H9 (cell line): ENCODE measurements around the gene CEP250. TPM values are rescaled to one million over a fixed set of nuclear protein-coding genes. Genes with fewer than 3 reads are reported as not detected.

Experiments
- DNase-seq: peaks from one replicate; pipeline ENCODE4 v3.0.0-alpha.2; 2017
- H2AFZ ChIP-seq: one replicate; pipeline ENCODE4 v1.6.1; 2013; ENCODE audit warnings: mild to moderate bottlenecking, low read length, control low read depth, moderate library complexity
- H2AK5ac ChIP-seq: 2 replicates; pipeline ENCODE4 v1.6.1; 2013; ENCODE audit warnings: low read length, control low read depth, mixed read lengths; ENCODE audit not compliant: insufficient read length
- H2BK120ac ChIP-seq: one replicate; pipeline ENCODE4 v1.6.1; 2013; ENCODE audit warnings: low read depth, mild to moderate bottlenecking, low read length, control low read depth, inconsistent platforms; ENCODE audit not compliant: poor library complexity, severe bottlenecking
- H2BK12ac ChIP-seq: 2 replicates; pipeline ENCODE4 v1.6.1; 2013; ENCODE audit warnings: low read length, control low read depth, mixed read lengths, low read depth; ENCODE audit not compliant: insufficient read length
- H2BK15ac ChIP-seq: 2 replicates; pipeline ENCODE4 v1.6.1; 2013; ENCODE audit warnings: low read depth, low read length, control low read depth
- H2BK20ac ChIP-seq: one replicate; pipeline ENCODE4 v1.6.1; 2013; ENCODE audit warnings: low read depth, mild to moderate bottlenecking, low read length, control low read depth, inconsistent platforms; ENCODE audit not compliant: poor library complexity, severe bottlenecking
- H2BK5ac ChIP-seq: 2 replicates; pipeline ENCODE4 v1.6.1; 2013; ENCODE audit warnings: low read length, control low read depth, mixed read lengths; ENCODE audit not compliant: insufficient read length
- H3K14ac ChIP-seq: 2 replicates; pipeline ENCODE4 v1.6.1; 2013; ENCODE audit warnings: low read length, control low read depth; ENCODE audit not compliant: insufficient read depth
- H3K18ac ChIP-seq: 2 replicates; pipeline ENCODE4 v1.6.1; 2013; ENCODE audit warnings: low read depth, mild to moderate bottlenecking, mixed read lengths, low read length, control low read depth; ENCODE audit not compliant: insufficient read length
- H3K23ac ChIP-seq: 2 replicates; pipeline ENCODE4 v1.6.1; 2013; ENCODE audit warnings: low read length, control low read depth, mixed read lengths, low read depth; ENCODE audit not compliant: insufficient read length
- H3K23me2 ChIP-seq: 2 replicates; pipeline ENCODE4 v1.6.1; 2013; ENCODE audit warnings: low read depth, mild to moderate bottlenecking, mixed read lengths, low read length, control low read depth; ENCODE audit not compliant: insufficient read length, poor library complexity, severe bottlenecking
- H3K27ac ChIP-seq: 2 replicates; pipeline ENCODE4 v1.5.1; 2013; ENCODE audit warnings: low read length, control low read depth, mixed read lengths, low read depth; ENCODE audit not compliant: insufficient read length
- H3K27me3 ChIP-seq: 2 replicates; pipeline ENCODE4 v1.6.1; 2013; ENCODE audit warnings: low read length, control low read depth, inconsistent platforms; ENCODE audit not compliant: insufficient read depth
- H3K4ac ChIP-seq: 2 replicates; pipeline ENCODE4 v1.6.1; 2013; ENCODE audit warnings: low read depth, mild to moderate bottlenecking, control low read depth, inconsistent platforms, low read length, moderate library complexity
- H3K4me1 ChIP-seq: 2 replicates; pipeline ENCODE4 v1.6.1; 2013; ENCODE audit warnings: low read length, control low read depth, inconsistent platforms; ENCODE audit not compliant: insufficient read depth
- H3K4me2 ChIP-seq: 2 replicates; pipeline ENCODE4 v1.6.1; 2013; ENCODE audit warnings: low read length, control low read depth, mixed read lengths; ENCODE audit not compliant: insufficient read length, insufficient read depth
- H3K56ac ChIP-seq: 2 replicates; pipeline ENCODE4 v1.6.1; 2013; ENCODE audit warnings: low read depth, mild to moderate bottlenecking, mixed read lengths, low read length, control low read depth; ENCODE audit not compliant: insufficient read length
- H3K79me1 ChIP-seq: 2 replicates; pipeline ENCODE4 v1.6.1; 2013; ENCODE audit warnings: low read depth, mild to moderate bottlenecking, moderate library complexity, low read length, control low read depth, inconsistent platforms; ENCODE audit not compliant: insufficient read depth, poor library complexity, severe bottlenecking
- H3K79me2 ChIP-seq: 2 replicates; pipeline ENCODE4 v1.6.1; 2013; ENCODE audit warnings: low read length, control low read depth, inconsistent platforms; ENCODE audit not compliant: insufficient read depth
- H3K9ac ChIP-seq: 2 replicates; pipeline ENCODE4 v1.6.1; 2013; ENCODE audit warnings: low read length, control low read depth, mixed read lengths; ENCODE audit not compliant: insufficient read length; ENCODE audit errors: extremely low read depth
- H3K9me3 ChIP-seq: one replicate; pipeline ENCODE4 v1.6.1; 2013; ENCODE audit warnings: low read depth, low read length, inconsistent platforms; ENCODE audit not compliant: control insufficient read depth
- H3T11ph ChIP-seq: one replicate; pipeline ENCODE4 v1.6.1; 2013; ENCODE audit warnings: mild to moderate bottlenecking, low read length, control low read depth, inconsistent platforms
- H4K20me1 ChIP-seq: one replicate; pipeline ENCODE4 v1.6.1; 2013; ENCODE audit not compliant: control insufficient read depth, insufficient read length, insufficient read depth
- H4K5ac ChIP-seq: 2 replicates; pipeline ENCODE4 v1.6.1; 2013; ENCODE audit warnings: low read depth, mild to moderate bottlenecking, mixed read lengths, low read length, control low read depth; ENCODE audit not compliant: insufficient read length
- H4K8ac ChIP-seq: replicated peaks from 2 replicates; pipeline ENCODE4 v1.6.1; 2013; ENCODE audit warnings: low read length, control low read depth, mixed read lengths, low read depth; ENCODE audit not compliant: insufficient read length
- H4K91ac ChIP-seq: 2 replicates; pipeline ENCODE4 v1.6.1; 2013; ENCODE audit warnings: low read depth, mild to moderate bottlenecking, moderate library complexity, mixed read lengths, low read length, control low read depth; ENCODE audit not compliant: insufficient read length
- H3K27ac Mint-ChIP-seq, 3 experiments: 2 replicates in 2 of 3; 3 replicates in 1 of 3; pipeline ENCODE4 v1.8.0; 2020 to 2021; ENCODE audit warnings: mixed read lengths in 3 of 3, mild to moderate bottlenecking in 1 of 3, moderate library complexity in 1 of 3
- H3K27me3 Mint-ChIP-seq: 2 replicates; pipeline ENCODE4 v1.8.0; 2021; ENCODE audit warnings: low read depth, mild to moderate bottlenecking, moderate library complexity, mixed read lengths
- H3K36me3 Mint-ChIP-seq, 3 experiments: 2 replicates in 2 of 3; 3 replicates in 1 of 3; pipeline ENCODE4 v1.8.0; 2020 to 2021; ENCODE audit warnings: low read depth in 3 of 3, mixed read lengths in 3 of 3; ENCODE audit not compliant: insufficient read depth in 1 of 3
- H3K4me1 Mint-ChIP-seq, 2 experiments: 2 replicates each; pipeline ENCODE4 v1.8.0; 2020; ENCODE audit warnings: mixed read lengths in 2 of 2
- H3K4me3 Mint-ChIP-seq, 2 experiments: 2 replicates in 1 of 2; 3 replicates in 1 of 2; pipeline ENCODE4 v1.8.0; 2020 to 2021; ENCODE audit warnings: mild to moderate bottlenecking in 2 of 2, mixed read lengths in 2 of 2, moderate library complexity in 1 of 2
- H3K9me3 Mint-ChIP-seq, 2 experiments: 2 replicates in 1 of 2; 3 replicates in 1 of 2; pipeline ENCODE4 v1.8.0; 2020; ENCODE audit warnings: mild to moderate bottlenecking in 2 of 2, mixed read lengths in 2 of 2, moderate library complexity in 1 of 2
- WGBS: extraction: QIAGEN DNeasy Blood & Tissue Kit; methylation state at CpG from one replicate; pipeline ENCODE4 v1.1.7; 2013; ENCODE audit warnings: missing lambda C conversion rate, low lambda C conversion rate, mixed read lengths; ENCODE audit not compliant: insufficient read length; ENCODE audit errors: extremely low coverage; 5-methylcytosine and 5-hydroxymethylcytosine counted together
- total RNA-seq: library from RNA; stranded (reverse); gene quantifications from 2 replicates; pipeline ENCODE4 v1.2.1, GENCODE V29; 2021
- TF ChIP-seq, protein P1 (sequence below): fragments of 200-600 bp; sonication (generic); conservative IDR thresholded peaks from 3 replicates; pipeline ENCODE4 v1.8.0; 2021; ENCODE audit warnings: antibody characterized with exemption, mild to moderate bottlenecking

The CEP250 gene
- total RNA-seq, 1 experiment from 2014 or later, result 29.8 TPM

DNA sequence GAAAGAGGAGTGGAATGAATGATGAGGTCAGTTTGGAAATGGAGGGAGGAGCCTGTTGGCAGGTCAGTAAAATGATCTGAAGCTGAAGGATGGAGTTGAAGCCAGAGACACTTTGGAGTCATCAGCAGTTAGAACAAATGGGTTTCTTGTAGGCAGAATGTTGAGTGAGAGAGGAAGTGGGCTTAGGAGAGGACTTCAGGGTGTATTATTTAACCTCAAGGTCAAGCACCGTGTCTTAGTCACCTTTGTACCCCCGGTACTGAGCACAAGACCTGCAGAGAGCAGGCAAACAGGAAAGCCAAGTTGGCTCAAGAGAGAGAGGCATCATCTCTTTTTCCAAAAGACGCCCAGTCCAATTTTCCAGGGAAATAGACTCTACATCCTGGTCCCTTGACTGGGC lies 50.8 kb downstream of the CEP250 start:
- Histone ChIP-seq H3K4me1 (no peaks in the 10 kb centered on the region), H2AK5ac (no peak overlapping the region), H2BK12ac (no peak overlapping the region), H3K9me3 (no peaks in the 10 kb centered on the region), H3K4me2 (no peak overlapping the region), H3K27me3 (no peaks in the 10 kb centered on the region), H3K79me1 (no peaks in the 10 kb centered on the region), H3K23me2 (no peaks in the 10 kb centered on the region), H2AFZ (no peak overlapping the region), H3K23ac (no peak overlapping the region), H4K5ac (no peak overlapping the region), H4K91ac (no peak overlapping the region), H3K4ac (no peak overlapping the region), H2BK120ac (no peak overlapping the region), H2BK15ac (no peak overlapping the region), H3K56ac (no peak overlapping the region), H2BK5ac (no peak overlapping the region), H3K9ac (no peak overlapping the region), H3T11ph (no peak overlapping the region), H3K27ac (no peak overlapping the region), H4K20me1 (no peaks in the 10 kb centered on the region), H3K14ac (no peak overlapping the region), H3K18ac (no peak overlapping the region), H2BK20ac (no peak overlapping the region), H3K79me2 (no peaks in the 10 kb centered on the region), H4K8ac (no peak overlapping the region)
- TF ChIP-seq, protein P1, sequence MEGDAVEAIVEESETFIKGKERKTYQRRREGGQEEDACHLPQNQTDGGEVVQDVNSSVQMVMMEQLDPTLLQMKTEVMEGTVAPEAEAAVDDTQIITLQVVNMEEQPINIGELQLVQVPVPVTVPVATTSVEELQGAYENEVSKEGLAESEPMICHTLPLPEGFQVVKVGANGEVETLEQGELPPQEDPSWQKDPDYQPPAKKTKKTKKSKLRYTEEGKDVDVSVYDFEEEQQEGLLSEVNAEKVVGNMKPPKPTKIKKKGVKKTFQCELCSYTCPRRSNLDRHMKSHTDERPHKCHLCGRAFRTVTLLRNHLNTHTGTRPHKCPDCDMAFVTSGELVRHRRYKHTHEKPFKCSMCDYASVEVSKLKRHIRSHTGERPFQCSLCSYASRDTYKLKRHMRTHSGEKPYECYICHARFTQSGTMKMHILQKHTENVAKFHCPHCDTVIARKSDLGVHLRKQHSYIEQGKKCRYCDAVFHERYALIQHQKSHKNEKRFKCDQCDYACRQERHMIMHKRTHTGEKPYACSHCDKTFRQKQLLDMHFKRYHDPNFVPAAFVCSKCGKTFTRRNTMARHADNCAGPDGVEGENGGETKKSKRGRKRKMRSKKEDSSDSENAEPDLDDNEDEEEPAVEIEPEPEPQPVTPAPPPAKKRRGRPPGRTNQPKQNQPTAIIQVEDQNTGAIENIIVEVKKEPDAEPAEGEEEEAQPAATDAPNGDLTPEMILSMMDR, result no peak
- no peak for DNase-seq
- WGBS, result no CpG with 5 or more reads among the region's 3 CpGs
- no peak overlapping the region; a peak in 1 of 5 replicates for H3K4me3 Mint-ChIP-seq
- no peaks in the 10 kb centered on the region for H3K9me3 Mint-ChIP-seq
- no peaks in the 10 kb centered on the region; the same call in 1 of the 2 replicates for H3K27me3 Mint-ChIP-seq
- H3K36me3 Mint-ChIP-seq, result peaks cover 27 to 72% (median 68%) of the 10 kb centered on the region in 3 experiments
- H3K27ac Mint-ChIP-seq, result peak overlapping the region in 1 of 3 experiments; percentile 5; a peak in 1 of 7 replicates
- no peaks in the 10 kb centered on the region for H3K4me1 Mint-ChIP-seq
